K562 (cell line): ENCODE measurements around the gene MFAP1. TPM values are rescaled to one million over a fixed set of nuclear protein-coding genes. Genes with fewer than 3 reads are reported as not detected.

Experiments used
- ATAC-seq: fragments of 200-7000 bp; cut with Tn5 transposase; 3 replicates; pipeline ENCODE4 v1.9.1; 2020; ENCODE audit warnings: moderate library complexity
- BruUV-seq: library from RNA; stranded (reverse); fragments of 400-500 nt; replicated peaks from 2 replicates; lab custom pipeline; 2021; lab: Mats Ljungman, UMichigan
- CTCF ChIA-PET: fragments of 300-600 bp; formaldehyde crosslinking; extraction: SDS; loops from one replicate; lab custom pipeline; 2021; ENCODE audit warnings: low intra/inter-chr PET ratio; lab: Yijun Ruan, JAX
- POLR2A ChIA-PET: fragments of 300-600, 350-650 bp; sonication (Branson Sonifier 250); formaldehyde crosslinking; extraction: SDS; loops from one replicate; lab custom pipeline; 2021; ENCODE audit warnings: antibody characterized with exemption, inconsistent platforms; lab: Yijun Ruan, JAX
- DNase-seq, 4 experiments: peaks; one replicate each; pipeline versions ENCODE4 v3.0.0 to v3.0.0-alpha.2; 2011 to 2018; ENCODE audit warnings: low spot score in 3 of 4, mixed read lengths in 3 of 4; ENCODE audit errors: extremely low read depth in 1 of 4
- FAIRE-seq: peaks from 2 replicates; lab custom pipeline; 2011; peaks lifted over from hg19 to GRCh38; lab: Jason Lieb, UNC
- H2AFZ ChIP-seq: 2 replicates; pipeline ENCODE4 v1.6.0; 2011; ENCODE audit warnings: low read depth, low read length, control low read depth, inconsistent platforms
- H3K27ac ChIP-seq: fragments of 200-600 bp; 3 replicates; pipeline ENCODE4 v1.8.0; 2011; ENCODE audit warnings: low read depth, mild to moderate bottlenecking, control low read depth, inconsistent platforms, low read length, moderate library complexity, mixed read lengths; ENCODE audit errors: extremely low read depth
- H3K27me3 ChIP-seq, 2 experiments: fragments of 300-600 bp in 1 of 2; 2 replicates in 1 of 2; 3 replicates in 1 of 2; pipeline versions ENCODE4 v1.6.0 to v1.8.0; 2011; ENCODE audit warnings: inconsistent platforms in 2 of 2, low read length in 2 of 2, mild to moderate bottlenecking in 1 of 2, mixed read lengths in 1 of 2, moderate library complexity in 1 of 2; ENCODE audit not compliant: control insufficient read depth in 2 of 2, insufficient read depth in 2 of 2
- H3K36me3 ChIP-seq: fragments of 300-600 bp; 3 replicates; pipeline ENCODE4 v1.8.0; 2011; ENCODE audit warnings: mild to moderate bottlenecking, low read length, inconsistent platforms; ENCODE audit not compliant: control insufficient read depth, insufficient read depth
- H3K4me1 ChIP-seq, 2 experiments: fragments of 200-600 bp in 1 of 2; replicated peaks in 1 of 2; 2 replicates in 1 of 2; 3 replicates in 1 of 2; pipeline versions ENCODE4 v1.5.1 to v1.8.0; 2011; ENCODE audit warnings: inconsistent platforms in 2 of 2, low read length in 2 of 2, mild to moderate bottlenecking in 1 of 2, mixed read lengths in 1 of 2, moderate library complexity in 1 of 2; ENCODE audit not compliant: control insufficient read depth in 2 of 2, insufficient read depth in 2 of 2
- H3K4me2 ChIP-seq: 2 replicates; pipeline ENCODE4 v1.6.1; 2011; ENCODE audit warnings: low read length, control low read depth, inconsistent platforms, mixed read lengths; ENCODE audit not compliant: insufficient read depth
- H3K4me3 ChIP-seq: fragments of 200-600 bp; sonication (generic), shearing (Covaris generic); 2 replicates; pipeline ENCODE4 v1.5.1; 2016; ENCODE audit warnings: control low read depth, inconsistent platforms
- H3K79me2 ChIP-seq: fragments of 200-600 bp; 3 replicates; pipeline ENCODE4 v1.8.0; 2011; ENCODE audit warnings: low read length, inconsistent platforms; ENCODE audit not compliant: control insufficient read depth, insufficient read depth
- H3K9ac ChIP-seq, 2 experiments: 2 replicates each; pipeline versions ENCODE4 v1.6.0 to v1.6.1; 2011; ENCODE audit warnings: low read depth in 2 of 2, low read length in 2 of 2, control low read depth in 1 of 2, inconsistent platforms in 1 of 2, mild to moderate bottlenecking in 1 of 2, mixed read lengths in 1 of 2; ENCODE audit not compliant: insufficient read depth in 1 of 2
- H3K9me1 ChIP-seq: one replicate; pipeline ENCODE4 v1.6.0; 2011; ENCODE audit warnings: inconsistent platforms, mild to moderate bottlenecking, low read length, moderate library complexity; ENCODE audit not compliant: control insufficient read depth, insufficient read depth
- H3K9me3 ChIP-seq: replicated peaks from 2 replicates; pipeline ENCODE4 v1.5.1; 2011; ENCODE audit warnings: low read depth, low read length, inconsistent platforms; ENCODE audit not compliant: control insufficient read depth, insufficient read depth
- H4K20me1 ChIP-seq: replicated peaks from 2 replicates; pipeline ENCODE4 v1.6.1; 2011; ENCODE audit warnings: low read length, inconsistent platforms, mixed read lengths; ENCODE audit not compliant: control insufficient read depth, insufficient read depth
- CREB1 ChIP-seq, 2 experiments: sonication (generic) in 1 of 2; formaldehyde crosslinking in 1 of 2; IDR thresholded peaks; 2 replicates each; pipeline versions ENCODE4 v1.6.1 to v1.8.0; 2012 to 2022; ENCODE audit warnings: inconsistent platforms in 1 of 2, mild to moderate bottlenecking in 1 of 2, missing genetic modification reagents in 1 of 2, moderate library complexity in 1 of 2
- CSDE1 ChIP-seq, 2 experiments: fragments of 450-650 bp; IDR thresholded peaks; 2 replicates each; pipeline ENCODE4 v1.6.1; 2016; ENCODE audit warnings: mild to moderate bottlenecking in 1 of 2
- CTBP1 ChIP-seq: fragments of 450-650 bp; IDR thresholded peaks from 2 replicates; pipeline ENCODE4 v1.6.1; 2016; ENCODE audit warnings: borderline replicate concordance
- E2F8 ChIP-seq: fragments of 450-650 bp; IDR thresholded peaks from 2 replicates; pipeline ENCODE4 v1.7.1; 2018; ENCODE audit warnings: mild to moderate bottlenecking, low read depth; ENCODE audit not compliant: partially characterized antibody
- POU5F1 ChIP-seq: fragments of 150-350 bp; IDR thresholded peaks from 2 replicates; pipeline ENCODE4 v1.6.1; 2014; ENCODE audit warnings: borderline replicate concordance, low read length, low read depth, mild to moderate bottlenecking; ENCODE audit not compliant: partially characterized antibody
- TAF9B ChIP-seq: fragments of 450-650 bp; IDR thresholded peaks from 2 replicates; pipeline ENCODE4 v1.6.1; 2018; ENCODE audit warnings: mild to moderate bottlenecking; ENCODE audit not compliant: partially characterized antibody
- ZNF12 ChIP-seq: sonication (generic); formaldehyde crosslinking; IDR thresholded peaks from 2 replicates; pipeline ENCODE4 v1.4.0; 2020; ENCODE audit warnings: mild to moderate bottlenecking, missing genetic modification reagents
- WGBS: fragments of 100-300 bp; shearing (Covaris generic); methylation state at CpG from one replicate; pipeline ENCODE4 v1.1.6; 2016; ENCODE audit warnings: low coverage, mixed read lengths; ENCODE audit not compliant: insufficient coverage; ENCODE audit errors: missing lambda C conversion rate; 5-methylcytosine and 5-hydroxymethylcytosine counted together
- in situ Hi-C: fragments of 300-500 bp; cut with MboI; formaldehyde crosslinking; loops from 4 replicates; pipeline ENCODE4 v1.15.0; 2018; ENCODE audit warnings: inconsistent platforms, mixed read lengths
- intact Hi-C: fragments of 100-400 bp; cut with micrococcal nuclease; formaldehyde crosslinking; loops from 2 replicates; pipeline ENCODE4 v1.14.2; 2022
- polyA plus RNA-seq, 8 experiments: library from polyadenylated mRNA; depleted of rRNA in 4 of 8; stranded (reverse) in 5 of 8; unstranded in 3 of 8; fragments of >200 nt; fragmentation: Nextera tagmentation in 2 of 8; fragmentation: Illumina TruSeq in 1 of 8; extraction: Ambion mirVana in 2 of 8; extraction: Trizol in 1 of 8; gene quantifications; 2 replicates each; pipeline versions ENCODE4 v1.2.1 to v1.2.3, GENCODE V29; 2011 to 2014; ENCODE audit warnings: inconsistent platforms in 1 of 8, missing spikeins in 1 of 8
- total RNA-seq, 7 experiments: library from RNA; depleted of rRNA in 6 of 7; stranded (reverse); fragments of >200 nt in 6 of 7; fragmentation: Illumina TruSeq in 2 of 7; extraction: Trizol in 2 of 7; gene quantifications; 2 replicates each; pipeline versions ENCODE4 v1.2.1 to v1.2.3, GENCODE V29; 2011 to 2021; ENCODE audit warnings: low replicate concordance in 1 of 7

The MFAP1 gene
- total and polyA plus RNA-seq, 9 of the 15 experiments (the other 6 are each of a cell fraction or from before 2014, with no cell fraction given), result 34.9 to 64.1 (median 48.2) TPM

GRCh38 chr15:43872416-43873020, 48.0 kb upstream of the MFAP1 start:
- ChIA-PET CTCF (interaction anchor here (0.6 to 2.2 kb wide), 4 partner anchors 193 to 1165 kb away, joined by 3 to 21 read pairs (median 4); no protein-coding TSS in a partner anchor), POLR2A (interaction anchor here (0.7 to 1.0 kb wide), 2 partner anchors 10 to 27 kb away, joined by 3 to 4 read pairs; no protein-coding TSS in a partner anchor)
- intact Hi-C loops, result no loop called here
- no peak overlapping the region for H2AFZ ChIP-seq
- H3K4me1 ChIP-seq, result no peaks in the 10 kb centered on the region
- H3K4me3 ChIP-seq, result no peak overlapping the region
- WGBS, result 67% methylated on average over 6 of the region's 6 CpGs
- peak; percentile 91 for ATAC-seq
- no peaks in the 10 kb centered on the region for H3K27me3 ChIP-seq
- in situ Hi-C loops, result no loop called here
- no peaks in the 10 kb centered on the region for H3K79me2 ChIP-seq
- no peak overlapping the region for H3K4me2 ChIP-seq
- H3K36me3 ChIP-seq, result peaks cover 67% of the 10 kb centered on the region
- no peaks in the 10 kb centered on the region for H4K20me1 ChIP-seq
- no TSS peak for BruUV-seq
- no peak overlapping the region for H3K27ac ChIP-seq
- FAIRE-seq, result peak; percentile 92
- no peaks in the 10 kb centered on the region for H3K9me3 ChIP-seq
- peak; percentile 54 to 68 (median 59) for DNase-seq
- peaks cover 5% of the 10 kb centered on the region for H3K9me1 ChIP-seq
- H3K9ac ChIP-seq, result no peak overlapping the region
- TF ChIP-seq CTBP1, result 0 out of 2 replicates have a peak, but pooled peaks have one; percentile 19
- TF ChIP-seq CREB1 (IDR thresholded peaks at IDR 0.05), result no peak
- no peak for TF ChIP-seq CREB1 (CRISPR knock-in tag; IDR thresholded peaks at IDR 0.05)
- no peak for TF ChIP-seq TAF9B
- TF ChIP-seq ZNF12, result no peak
- no peak for TF ChIP-seq CSDE1 (IDR thresholded peaks at IDR 0.05)
- TF ChIP-seq POU5F1, result no peak
- no peak for TF ChIP-seq E2F8
